B cell (primary cell): ENCODE data around the gene ETFRF1. TPM values are rescaled to one million over a fixed set of nuclear protein-coding genes. Genes with fewer than 3 reads are reported as not detected.

Source experiments
- ATAC-seq: fragments of 200-7000 bp; cut with Tn5 transposase; one replicate; pipeline ENCODE4 v1.10.0; 2021; ENCODE audit warnings: low read depth, mild to moderate bottlenecking, moderate number of reproducible peaks, moderate library complexity
- CTCF ChIA-PET: fragments of 350-600 bp; sonication (Branson Sonifier 250); formaldehyde crosslinking; loops from one replicate; lab custom pipeline; 2021; ENCODE audit warnings: antibody characterized with exemption, inconsistent platforms; lab: Charles Lee
- POLR2A ChIA-PET: fragments of 350-600 bp; sonication (Branson Sonifier 250); formaldehyde crosslinking; loops from one replicate; lab custom pipeline; 2021; ENCODE audit warnings: antibody characterized with exemption; lab: Charles Lee
- DNase-seq: peaks from one replicate; pipeline ENCODE4 v3.0.0; 2013
- H2AFZ ChIP-seq: 2 replicates; pipeline ENCODE4 v1.6.1; 2012; ENCODE audit warnings: mild to moderate bottlenecking, low read depth, low read length; ENCODE audit not compliant: insufficient read depth, poor library complexity, severe bottlenecking
- H3K27ac ChIP-seq, 2 donors: 1 replicate in 1 of 2; 2 replicates in 1 of 2; pipeline ENCODE4 v1.5.1; 2012 to 2013; ENCODE audit warnings: low read length in 2 of 2, mild to moderate bottlenecking in 2 of 2, moderate library complexity in 1 of 2
- H3K27me3 ChIP-seq, 4 experiments: fragments of 200-600 bp in 1 of 4; sonication (generic) in 1 of 4; replicated peaks in 1 of 4; 1 replicate in 2 of 4; 2 replicates in 2 of 4; pipeline versions ENCODE4 v1.6.1 to v1.7.0; 2013 to 2016; ENCODE audit warnings: low read length in 3 of 4, mild to moderate bottlenecking in 2 of 4, mixed read lengths in 1 of 4, moderate library complexity in 1 of 4; ENCODE audit not compliant: insufficient read depth in 4 of 4, control insufficient read depth in 3 of 4; ENCODE audit errors: control extremely low read depth in 1 of 4
- H3K36me3 ChIP-seq, 2 experiments: replicated peaks in 1 of 2; 1 replicate in 1 of 2; 2 replicates in 1 of 2; pipeline versions ENCODE4 v1.6.1 to v1.7.1; 2013; ENCODE audit warnings: low read length in 1 of 2; ENCODE audit not compliant: insufficient read depth in 2 of 2, control insufficient read depth in 1 of 2; ENCODE audit errors: control extremely low read depth in 1 of 2, extremely low read depth in 1 of 2
- H3K4me1 ChIP-seq, 2 donors: fragments of 200-600 bp in 1 of 2; sonication (generic) in 1 of 2; 1 replicate in 1 of 2; 2 replicates in 1 of 2; pipeline versions ENCODE4 v1.5.1 to v1.6.1; 2013 to 2017; ENCODE audit warnings: low read length in 2 of 2; ENCODE audit not compliant: control insufficient read depth in 2 of 2, insufficient read depth in 2 of 2
- H3K4me2 ChIP-seq: replicated peaks from 2 replicates; pipeline ENCODE3; 2012; ENCODE audit warnings: mild to moderate bottlenecking, low read depth, low read length; ENCODE audit not compliant: poor library complexity, severe bottlenecking
- H3K4me3 ChIP-seq, 5 experiments: fragments of 200-600 bp in 1 of 5; sonication (generic) in 1 of 5; 1 replicate in 3 of 5; 2 replicates in 2 of 5; pipeline versions ENCODE4 v1.5.1 to v1.7.0; 2011 to 2016; ENCODE audit warnings: low read length in 4 of 5, mild to moderate bottlenecking in 4 of 5, low read depth in 2 of 5, control low read depth in 1 of 5, moderate library complexity in 1 of 5; ENCODE audit not compliant: insufficient read depth in 1 of 5; ENCODE audit errors: control extremely low read depth in 1 of 5, extremely low read depth in 1 of 5
- H3K79me2 ChIP-seq: fragments of 200-600 bp; sonication (generic); one replicate; pipeline ENCODE4 v1.6.0; 2016; ENCODE audit warnings: low read length; ENCODE audit not compliant: control insufficient read depth, insufficient read depth
- H3K9ac ChIP-seq: fragments of 200-600 bp; sonication (generic); 2 replicates; pipeline ENCODE4 v1.6.1; 2017; ENCODE audit warnings: mild to moderate bottlenecking, low read length, moderate library complexity
- H3K9me3 ChIP-seq, 3 donors: one replicate each; pipeline versions ENCODE4 v1.6.1 to v1.7.1; 2013; ENCODE audit warnings: low read length in 2 of 3; ENCODE audit not compliant: control insufficient read depth in 2 of 3, insufficient read depth in 1 of 3; ENCODE audit errors: control extremely low read depth in 1 of 3
- H4K20me1 ChIP-seq: 2 replicates; pipeline ENCODE4 v1.6.0; 2012; ENCODE audit warnings: mild to moderate bottlenecking, low read length; ENCODE audit not compliant: insufficient read depth, control insufficient read depth, poor library complexity, severe bottlenecking
- H3K27ac Mint-ChIP-seq: one replicate; pipeline ENCODE4 v1.8.0; 2021; ENCODE audit warnings: mixed read lengths
- H3K27me3 Mint-ChIP-seq: one replicate; pipeline ENCODE4 v1.8.0; 2021; ENCODE audit warnings: mixed read lengths
- H3K4me1 Mint-ChIP-seq: one replicate; pipeline ENCODE4 v1.8.0; 2021; ENCODE audit warnings: mixed read lengths
- H3K4me3 Mint-ChIP-seq: one replicate; pipeline ENCODE4 v1.8.0; 2021; ENCODE audit warnings: mixed read lengths
- H3K9me3 Mint-ChIP-seq: one replicate; pipeline ENCODE4 v1.8.0; 2022; ENCODE audit warnings: mixed read lengths; ENCODE audit not compliant: insufficient read depth
- CTCF ChIP-seq: fragments of 200-600 bp; IDR thresholded peaks from one replicate; pipeline ENCODE4 v1.8.0; 2022; ENCODE audit warnings: antibody characterized with exemption, mild to moderate bottlenecking
- EZH2 ChIP-seq: IDR thresholded peaks from 2 replicates; pipeline ENCODE4 v1.6.1; 2012; ENCODE audit warnings: borderline replicate concordance, low read depth, mild to moderate bottlenecking, moderate library complexity, low read length; ENCODE audit not compliant: insufficient read depth, poor library complexity, severe bottlenecking
- WGBS: methylation state at CpG from one replicate; pipeline ENCODE4 v1.1.5; 2013; ENCODE audit warnings: missing lambda C conversion rate; ENCODE audit not compliant: insufficient coverage; 5-methylcytosine and 5-hydroxymethylcytosine counted together
- intact Hi-C: fragments of 100-400 bp; cut with micrococcal nuclease; formaldehyde crosslinking; loops from one replicate; pipeline ENCODE4 v1.10.0; 2022
- polyA plus RNA-seq: library from polyadenylated mRNA; depleted of rRNA; stranded (reverse); fragments of >200 nt; gene quantifications from 2 replicates; pipeline ENCODE4 v1.2.3, GENCODE V29; 2012
- total RNA-seq, 2 donors: library from RNA; stranded (reverse); fragments of 120-200 nt in 1 of 2; gene quantifications; 1 replicate in 1 of 2; 2 replicates in 1 of 2; pipeline versions ENCODE4 v1.2.3 to v1.2.4, GENCODE V29; 2013 to 2022

ETFRF1 gene
- total and polyA plus RNA-seq, 2 donors (not counting 1 experiment from before 2014, with no cell fraction given): 17.9 to 26.1 TPM

GRCh38 chr12:25186038-25186787 is 8.8 kb upstream of the ETFRF1 start:
- Histone ChIP-seq H3K79me2 (no peaks in the 10 kb centered on the region), H3K27ac (no peak overlapping the region), H3K9me3 (peaks cover 0 to 1% (median 0%) of the 10 kb centered on the region in 3 donors), H3K4me3 (peak overlapping the region in 2 of 5 experiments; percentile 45 to 51), H3K27me3 (no peaks in the 10 kb centered on the region), H4K20me1 (no peaks in the 10 kb centered on the region), H3K4me2 (peak overlapping the region; percentile 54), H3K36me3 (no peaks in the 10 kb centered on the region), H3K4me1 (peaks cover 0 to 3% of the 10 kb centered on the region in 2 donors), H2AFZ (peak overlapping the region; percentile 40), H3K9ac (peak overlapping the region; percentile 42)
- TF ChIP-seq EZH2 (no peak), CTCF (no peak)
- DNase-seq: peak; percentile 37
- Mint-ChIP-seq H3K27ac (peak overlapping the region; percentile 20), H3K9me3 (no peaks in the 10 kb centered on the region), H3K4me1 (peaks cover 8% of the 10 kb centered on the region), H3K27me3 (no peaks in the 10 kb centered on the region), H3K4me3 (peak overlapping the region; percentile 77)
- intact Hi-C loops: loop anchor here (1.0 kb wide), 1 partner anchor 31 kb away; no protein-coding TSS in a partner anchor
- POLR2A ChIA-PET: interaction anchor here (0.7 kb wide), 1 partner anchor 212 kb away, joined by 3 read pairs; no protein-coding TSS in a partner anchor
- peak; percentile 39 for ATAC-seq
- no CpG with 5 or more reads among the region's 4 CpGs for WGBS
- CTCF ChIA-PET: interaction anchor here (0.6 to 1.4 kb wide), 2 partner anchors 9 to 31 kb away, joined by 3 read pairs; partner anchors contain the start of genes DNAI7 and ETFRF1
